Activated naive CD8-positive, alpha-beta T cell treated with anti-CD3 and anti-CD28 coated beads, Interleukin-2, amount 50 U/mL, for 16 hours (primary cell): ENCODE data around the gene PPP4R1.

ENCODE experiments used
- DNase-seq: peaks from one replicate; pipeline ENCODE4 v3.0.0-alpha.2; 2020; ENCODE audit warnings: low read depth, low spot score

The PPP4R1 gene

GRCh38 chr18:9508446-9509025, 105.8 kb downstream of the PPP4R1 start:
- DNase-seq = no peak

- DNase-seq = no peak
These were observed 106.7 kb downstream of the PPP4R1 start for GRCh38 chr18:9507565-9508088.

GRCh38 chr18:9506046-9506792, 108.1 kb downstream of the PPP4R1 start:
- no peak for DNase-seq
